Heart left ventricle (tissue), 16 donors: ENCODE data around the gene OR51D1. TPM values are rescaled to one million over a fixed set of nuclear protein-coding genes. Genes with fewer than 3 reads are reported as not detected.

Experiments used
- ATAC-seq, 4 donors: fragments of 200-7000 bp; cut with Tn5 transposase; one replicate each; pipeline ENCODE4 v1.9.1; 2020 to 2022; ENCODE audit warnings: moderate library complexity in 4 of 4, mild to moderate bottlenecking in 3 of 4, moderate number of reproducible peaks in 1 of 4
- DNase-seq, 5 donors: peaks; one replicate each; pipeline ENCODE4 v3.0.0-alpha.2; 2020
- H3K27ac ChIP-seq, 12 donors: fragments of 200-600 bp; sonication (generic) in 4 of 12; one replicate each; pipeline versions ENCODE4 v1.5.0 to v1.8.0; 2016 to 2022; ENCODE audit warnings: mild to moderate bottlenecking in 2 of 12
- H3K27me3 ChIP-seq, 9 donors: fragments of 200-600 bp; sonication (generic) in 2 of 9; one replicate each; pipeline versions ENCODE4 v1.5.1 to v1.8.0; 2016 to 2022; ENCODE audit warnings: mild to moderate bottlenecking in 3 of 9
- H3K36me3 ChIP-seq, 9 donors: fragments of 200-600 bp; sonication (generic) in 2 of 9; one replicate each; pipeline versions ENCODE4 v1.5.0 to v1.8.0; 2018 to 2022; ENCODE audit warnings: mild to moderate bottlenecking in 2 of 9
- H3K4me1 ChIP-seq, 12 donors: fragments of 200-600 bp; sonication (generic) in 4 of 12; one replicate each; pipeline versions ENCODE4 v1.5.0 to v1.8.0; 2016 to 2022; ENCODE audit warnings: mild to moderate bottlenecking in 3 of 12
- H3K4me3 ChIP-seq, 12 donors: fragments of 200-600 bp; sonication (generic) in 4 of 12; one replicate each; pipeline versions ENCODE4 v1.5.0 to v1.8.0; 2017 to 2022; ENCODE audit warnings: mild to moderate bottlenecking in 9 of 12, moderate library complexity in 4 of 12
- H3K9me3 ChIP-seq, 12 donors: fragments of 200-600 bp; sonication (generic) in 4 of 12; one replicate each; pipeline versions ENCODE4 v1.5.0 to v1.8.0; 2016 to 2022; ENCODE audit warnings: mild to moderate bottlenecking in 1 of 12
- CTCF ChIP-seq, 12 donors: fragments of 200-600 bp; sonication (generic) in 4 of 12; IDR thresholded peaks; one replicate each; pipeline versions ENCODE4 v1.5.0 to v1.8.0; 2018 to 2022; ENCODE audit warnings: antibody characterized with exemption in 12 of 12, mild to moderate bottlenecking in 5 of 12
- POLR2A ChIP-seq, 2 donors: fragments of 450-650 bp; IDR thresholded peaks; one replicate each; pipeline ENCODE4 v1.6.1; 2017; ENCODE audit warnings: antibody characterized with exemption in 2 of 2, mild to moderate bottlenecking in 2 of 2, moderate library complexity in 2 of 2
- WGBS, 4 donors: extraction: QIAGEN DNeasy Blood & Tissue Kit in 2 of 4; methylation state at CpG; one replicate each; pipeline versions ENCODE4 v1.1.5 to v1.1.7; 2013 to 2018; 5-methylcytosine and 5-hydroxymethylcytosine counted together
- intact Hi-C, 10 donors: fragments of 100-400 bp; cut with DNase I; formaldehyde crosslinking; loops; one replicate each; pipeline versions ENCODE4 v1.11.1 to v1.14.2; 2022
- polyA plus RNA-seq, 2 donors: library from polyadenylated mRNA; stranded (reverse); fragments of 200-250 nt; gene quantifications; one replicate each; pipeline ENCODE4 v1.2.3, GENCODE V29; 2013
- total RNA-seq, 9 donors: library from RNA; depleted of rRNA in 2 of 9; stranded (reverse); fragments of >200 nt in 2 of 9; fragmentation: NEBNext Ultra II Directional in 3 of 9; extraction: Animal tissue kit (Norgen Biotek cat#: 25700) in 3 of 9; gene quantifications; one replicate each; pipeline versions ENCODE4 v1.1.0 to v1.2.4, GENCODE V29; 2016 to 2023
- donor health status: ischemic (EF 13 %, LVEDD 7.1; RV severe dilation, severe dysfunction).
- donor health status: healthy with polysubstance abuse.
- donor health status: DM: no; HTN: yes; CAD: no.
- donor health status: DM: no; HTN: no; CAD: no.
- donor health status: ischemic (EF 25% LVEDD 6.9; RV normal size, moderate dysfunction).
- donor health status: ischemic (EF 25% LVEDD 5.7; RV mildly dilated, moderate dysfunction).
- donor health status: healthy.
- donor health status: DM: yes; HTN: yes; CAD: no.
- donor health status: ischemic (EF 35%, LVEDD 5.7; RV mildly dilated, moderate dysfunction).
- donor health status: nonischemic (EF 11% LVEDD 7.7; RV severe dilation, severe dysfunction).
- donor health status: DM: yes; HTN: yes; CAD: no.
- donor health status: PGD.
- donor health status: ischemic (EF 29% LVEDD 5.4; RV normal size, mild dysfunction).
- donor health status: nonischemic (EF 23%, LVEDD 6.1; RV moderate dilation, normal function).

OR51D1 gene
- total and polyA plus RNA-seq, 11 donors, result not detected

- intact Hi-C loops, result loop anchor here in 1 of 10 donors (5.0 kb wide), 1 partner anchor 419 kb away; no protein-coding TSS in a partner anchor
- Histone ChIP-seq H3K9me3 (no peaks in the 10 kb centered on the region), H3K27ac (peak overlapping the region in 6 of 12 donors; percentile 15 to 97 (median 92)), H3K36me3 (peaks cover 0 to 40% (median 37%) of the 10 kb centered on the region in 9 donors), H3K27me3 (no peaks in the 10 kb centered on the region), H3K4me1 (peaks cover 0 to 35% (median 17%) of the 10 kb centered on the region in 12 donors), H3K4me3 (peak overlapping the region in 8 of 12 donors; percentile 67 to 91 (median 80))
- no peak for DNase-seq
- TF ChIP-seq CTCF (IDR thresholded peaks at IDR 0.05) (no peak), POLR2A (IDR thresholded peaks at IDR 0.05) (no peak)
- WGBS, 4 donors, result 75 to 80% (median 75%) methylated on average over 1 of the region's 1 CpG
- no peak for ATAC-seq
Measured at GRCh38 chr11:4606231-4607015, 30.9 kb upstream of the OR51D1 start.

GRCh38 chr11:4607096-4607495 lies 30.2 kb upstream of the OR51D1 start:
- H3K4me3 ChIP-seq, result peak overlapping the region; percentile 64 to 91 (median 76)
- H3K4me1 ChIP-seq, result peaks cover 0 to 35% (median 17%) of the 10 kb centered on the region in 12 donors
- H3K27ac ChIP-seq, result peak overlapping the region in 11 of 12 donors; percentile 87 to 97 (median 93)
- no peaks in the 10 kb centered on the region for H3K27me3 ChIP-seq
- peak in 1 of 4 donors; percentile 3 for ATAC-seq
- TF ChIP-seq CTCF (IDR thresholded peaks at IDR 0.05) (no peak), POLR2A (IDR thresholded peaks at IDR 0.05) (no peak)
- H3K9me3 ChIP-seq, result no peaks in the 10 kb centered on the region
- peaks cover 0 to 33% (median 30%) of the 10 kb centered on the region in 9 donors for H3K36me3 ChIP-seq
- DNase-seq, result no peak
- 30 to 45% (median 33%) methylated on average over 6 of the region's 6 CpGs for WGBS, 4 donors
- intact Hi-C loops, result loop anchor here in 1 of 10 donors (5.0 kb wide), 1 partner anchor 420 kb away; no protein-coding TSS in a partner anchor

- 4 to 7% (median 5%) methylated on average over 31 to 43 of the region's 43 CpGs for WGBS, 4 donors
- Histone ChIP-seq H3K4me3 (peak within 1 kb of the TSS; percentile 64 to 91 (median 76)), H3K9me3 (no peaks in the 10 kb centered on the region), H3K27ac (peak within 1 kb of the TSS; percentile 82 to 97 (median 93)), H3K4me1 (peaks cover 0 to 35% (median 17%) of the 10 kb centered on the region in 12 donors), H3K27me3 (no peaks in the 10 kb centered on the region), H3K36me3 (peaks cover 0 to 24% (median 21%) of the 10 kb centered on the region in 9 donors)
- TF ChIP-seq POLR2A (IDR thresholded peaks at IDR 0.05) (peak in 1 of 2 donors; percentile 89), CTCF (IDR thresholded peaks at IDR 0.05) (peak in 1 of 12 donors; percentile 13)
- DNase-seq (peak; percentile 97 to 99 (median 98)), ATAC-seq (peak; percentile 99 to 100 (median 100))
- intact Hi-C loops, result loop anchor here in 1 of 10 donors (5.0 kb wide), 1 partner anchor 421 kb away; no protein-coding TSS in a partner anchor
Measured at GRCh38 chr11:4607781-4608666, 29.3 kb upstream of the OR51D1 start, which contains the start of gene TRIM68. Gene TRIM68, minus strand, starts transcription at chr11:4608231. Its CDS starts 2,727 bp downstream, at chr11:4605504.
